Stomach (tissue), 9 donors: Measurements from ENCODE around the gene S100A9. TPM values are rescaled to one million over a fixed set of nuclear protein-coding genes. Genes with fewer than 3 reads are reported as not detected.

Experiments used
- DNase-seq, 2 donors: peaks; one replicate each; pipeline versions ENCODE4 v3.0.0 to v3.0.0-alpha.2; 2013 to 2019
- H3K27ac ChIP-seq, 5 donors: fragments of 200-600 bp in 4 of 5; sonication (generic) in 4 of 5; one replicate each; pipeline ENCODE4 v1.5.1; 2013 to 2019; ENCODE audit warnings: mild to moderate bottlenecking in 1 of 5, moderate library complexity in 1 of 5
- H3K27me3 ChIP-seq, 3 donors: fragments of 200-600 bp; sonication (generic); one replicate each; pipeline ENCODE4 v1.5.1; 2017 to 2019; ENCODE audit warnings: mixed run types in 1 of 3
- H3K36me3 ChIP-seq, 4 donors: fragments of 200-600 bp; sonication (generic); 1 replicate in 3 of 4; 2 replicates in 1 of 4; pipeline ENCODE4 v1.5.1; 2016 to 2019
- H3K4me1 ChIP-seq, 4 donors: fragments of 200-600 bp; sonication (generic); one replicate each; pipeline ENCODE4 v1.5.1; 2016 to 2019
- H3K4me3 ChIP-seq, 4 donors: fragments of 200-600 bp; sonication (generic) in 3 of 4; one replicate each; pipeline ENCODE4 v1.5.1; 2016 to 2019; ENCODE audit warnings: mild to moderate bottlenecking in 1 of 4
- H3K9me3 ChIP-seq, 4 donors: fragments of 200-600 bp; sonication (generic); one replicate each; pipeline ENCODE4 v1.5.1; 2016 to 2019
- CTCF ChIP-seq, 7 experiments: fragments of 450-650 bp in 4 of 7; fragments of 200-600 bp in 3 of 7; sonication (generic) in 3 of 7; IDR thresholded peaks; one replicate each; pipeline ENCODE4 v1.5.1; 2016 to 2019; ENCODE audit warnings: antibody characterized with exemption in 7 of 7, control low read depth in 2 of 7, mild to moderate bottlenecking in 1 of 7
- EP300 ChIP-seq: sonication (generic); formaldehyde crosslinking; IDR thresholded peaks from one replicate; pipeline ENCODE4 v1.6.1; 2017; ENCODE audit warnings: antibody characterized with exemption
- POLR2A ChIP-seq, 4 donors: fragments of 450-650 bp; IDR thresholded peaks; one replicate each; pipeline ENCODE4 v1.6.1; 2016; ENCODE audit warnings: antibody characterized with exemption in 4 of 4, control low read depth in 2 of 4, mild to moderate bottlenecking in 1 of 4, moderate library complexity in 1 of 4
- POLR2AphosphoS5 ChIP-seq, 3 donors: sonication (generic); formaldehyde crosslinking; IDR thresholded peaks; one replicate each; pipeline ENCODE4 v1.6.1; 2016; ENCODE audit warnings: antibody characterized with exemption in 3 of 3
- WGBS, 5 donors: extraction: QIAGEN DNeasy Blood & Tissue Kit in 3 of 5; methylation state at CpG; one replicate each; pipeline versions ENCODE4 v1.1.5 to v1.1.7; 2013 to 2018; 5-methylcytosine and 5-hydroxymethylcytosine counted together
- intact Hi-C: fragments of 100-400 bp; cut with DNase I; formaldehyde crosslinking; loops from one replicate; pipeline ENCODE4 v1.15.1; 2023; ENCODE audit warnings: low total_unique reads
- polyA plus RNA-seq, 3 donors: library from polyadenylated mRNA; stranded (reverse); fragments of 200-250 nt; gene quantifications; one replicate each; pipeline ENCODE4 v1.2.3, GENCODE V29; 2013
- total RNA-seq, 5 donors: library from RNA; depleted of rRNA; stranded (reverse); fragments of >200 nt; gene quantifications; one replicate each; pipeline versions ENCODE4 v1.1.0 to v1.2.3, GENCODE V29; 2014 to 2016
- donor health status: healthy with polysubstance abuse.
- donor health status: Bipolar disorder and iron deficiency.
- donor health status: healthy.

S100A9 gene
- total and polyA plus RNA-seq, 8 donors: 17.4 to 9,878 (median 276) TPM; not detected in 1

- Histone ChIP-seq H3K36me3 (no peaks in the 10 kb centered on the region), H3K4me1 (no peaks in the 10 kb centered on the region), H3K27ac (no peak overlapping the region), H3K9me3 (no peaks in the 10 kb centered on the region), H3K27me3 (peaks cover 0 to 22% (median 5%) of the 10 kb centered on the region in 3 donors), H3K4me3 (no peak overlapping the region)
- 74 to 100% (median 81%) methylated on average over 1 to 3 of the region's 3 CpGs for WGBS, 5 donors
- TF ChIP-seq POLR2AphosphoS5 (IDR thresholded peaks at IDR 0.05) (no peak), CTCF (IDR thresholded peaks at IDR 0.05) (no peak), EP300 (no peak), POLR2A (IDR thresholded peaks at IDR 0.05) (no peak)
- intact Hi-C loops: no loop called here
- peak in 1 of 2 donors; percentile 43 for DNase-seq
Observed at GRCh38 chr1:153362187-153362775, 4.6 kb downstream of the S100A9 start.

GRCh38 chr1:153363641-153364040, 6.0 kb downstream of the S100A9 start:
- Histone ChIP-seq H3K36me3 (no peaks in the 10 kb centered on the region), H3K27ac (no peak overlapping the region), H3K4me3 (no peak overlapping the region), H3K27me3 (peaks cover 0 to 17% (median 5%) of the 10 kb centered on the region in 3 donors), H3K4me1 (no peaks in the 10 kb centered on the region), H3K9me3 (no peaks in the 10 kb centered on the region)
- 45 to 69% (median 66%) methylated on average over 3 of the region's 3 CpGs for whole genome bisulfite sequencing, 5 donors
- intact Hi-C loops: no loop called here
- TF ChIP-seq EP300 (no peak), POLR2AphosphoS5 (IDR thresholded peaks at IDR 0.05) (no peak), CTCF (IDR thresholded peaks at IDR 0.05) (no peak)
- no peak for DNase-seq

GRCh38 chr1:153364156-153364555, 6.5 kb downstream of the S100A9 start:
- Histone ChIP-seq H3K9me3 (no peaks in the 10 kb centered on the region), H3K27ac (no peak overlapping the region), H3K36me3 (no peaks in the 10 kb centered on the region), H3K27me3 (peaks cover 0 to 20% (median 5%) of the 10 kb centered on the region in 3 donors), H3K4me1 (no peaks in the 10 kb centered on the region), H3K4me3 (no peak overlapping the region)
- no peak for DNase-seq
- intact Hi-C loops: no loop called here
- TF ChIP-seq EP300 (no peak), CTCF (IDR thresholded peaks at IDR 0.05) (no peak), POLR2AphosphoS5 (IDR thresholded peaks at IDR 0.05) (no peak), POLR2A (IDR thresholded peaks at IDR 0.05) (no peak)

- TF ChIP-seq EP300 (no peak), POLR2A (IDR thresholded peaks at IDR 0.05) (no peak), CTCF (IDR thresholded peaks at IDR 0.05) (no peak), POLR2AphosphoS5 (IDR thresholded peaks at IDR 0.05) (no peak)
- Histone ChIP-seq H3K9me3 (no peaks in the 10 kb centered on the region), H3K4me3 (no peak overlapping the region), H3K27me3 (peaks cover 0 to 21% (median 5%) of the 10 kb centered on the region in 3 donors), H3K36me3 (no peaks in the 10 kb centered on the region), H3K4me1 (no peaks in the 10 kb centered on the region), H3K27ac (peak overlapping the region in 2 of 5 donors; percentile 26 to 37)
- intact Hi-C loops: no loop called here
- WGBS, 5 donors: 67 to 77% (median 73%) methylated on average over 12 of the region's 12 CpGs
- DNase-seq: peak in 1 of 2 donors; percentile 27
Observed at GRCh38 chr1:153364766-153365666, 7.4 kb downstream of the S100A9 start.
